Measurements from ENCODE around the gene ATG9B. TPM values are rescaled to one million over a fixed set of nuclear protein-coding genes. Genes with fewer than 3 reads are reported as not detected.

The ATG9B gene
- total and polyA plus RNA-seq, 2 donors from 2014 or later = 0.19 TPM

GRCh38 chr7:150999001-150999400 is 25.3 kb downstream of the ATG9B start:
- H3K36me3 ChIP-seq (ENCODE audit: control insufficient read depth in 2 of 3, insufficient read depth in 3 of 3, low read length in 3 of 3) = no peaks in the 10 kb centered on the region
- H3K9me3 ChIP-seq (ENCODE audit: control insufficient read depth in 2 of 3, insufficient read depth in 1 of 3, low read length in 3 of 3) = no peaks in the 10 kb centered on the region
- intact Hi-C loops (cut with DNase I) = no loop called here

GRCh38 chr7:150998341-150998740 is 26.0 kb downstream of the ATG9B start:
- Histone ChIP-seq H3K27ac (ENCODE audit: low read depth in 2 of 2, low read length in 2 of 2) (no peak overlapping the region), H3K36me3 (ENCODE audit: control insufficient read depth in 2 of 3, insufficient read depth in 3 of 3, low read length in 3 of 3) (no peaks in the 10 kb centered on the region), H3K27me3 (ENCODE audit: control insufficient read depth, insufficient read depth, low read length) (no peaks in the 10 kb centered on the region), H3K4me3 (ENCODE audit: low read length in 3 of 3) (no peak overlapping the region), H3K4me1 (ENCODE audit: control insufficient read depth in 2 of 3, insufficient read depth in 2 of 3, low read depth in 1 of 3, low read length in 3 of 3) (no peaks in the 10 kb centered on the region), H3K9ac (ENCODE audit: low read length in 3 of 3) (no peak overlapping the region), H3K9me3 (ENCODE audit: control insufficient read depth in 2 of 3, insufficient read depth in 1 of 3, low read length in 3 of 3) (no peaks in the 10 kb centered on the region)
- DNase-seq (peak in 1 of 5 donors; percentile 58), FAIRE-seq (no peak)
- TF ChIP-seq CTCF (IDR thresholded peaks at IDR 0.05; ENCODE audit: borderline replicate concordance, extremely low read depth, insufficient read depth) = no peak
- intact Hi-C loops (cut with DNase I) = no loop called here

More at GRCh38 chr7:150999001-150999400, 25.3 kb downstream of the ATG9B start:
- Histone ChIP-seq H3K4me1 (ENCODE audit: control insufficient read depth in 2 of 3, insufficient read depth in 2 of 3, low read depth in 1 of 3, low read length in 3 of 3) (no peaks in the 10 kb centered on the region), H3K4me3 (ENCODE audit: low read length in 3 of 3) (no peak overlapping the region), H3K27me3 (ENCODE audit: control insufficient read depth, insufficient read depth, low read length) (no peaks in the 10 kb centered on the region), H3K27ac (ENCODE audit: low read depth in 2 of 2, low read length in 2 of 2) (no peak overlapping the region), H3K9ac (ENCODE audit: low read length in 3 of 3) (no peak overlapping the region)
- DNase-seq (peak in 1 of 5 donors; percentile 63), FAIRE-seq (no peak)
- TF ChIP-seq CTCF (IDR thresholded peaks at IDR 0.05; ENCODE audit: borderline replicate concordance, extremely low read depth, insufficient read depth) = no peak

GRCh38 chr7:150997817-150998216 is 26.5 kb downstream of the ATG9B start:
- Histone ChIP-seq H3K4me3 (ENCODE audit: low read length in 3 of 3) (no peak overlapping the region), H3K4me1 (ENCODE audit: control insufficient read depth in 2 of 3, insufficient read depth in 2 of 3, low read depth in 1 of 3, low read length in 3 of 3) (no peaks in the 10 kb centered on the region), H3K9ac (ENCODE audit: low read length in 3 of 3) (no peak overlapping the region), H3K27ac (ENCODE audit: low read depth in 2 of 2, low read length in 2 of 2) (no peak overlapping the region), H3K9me3 (ENCODE audit: control insufficient read depth in 2 of 3, insufficient read depth in 1 of 3, low read length in 3 of 3) (no peaks in the 10 kb centered on the region), H3K27me3 (ENCODE audit: control insufficient read depth, insufficient read depth, low read length) (no peaks in the 10 kb centered on the region), H3K36me3 (ENCODE audit: control insufficient read depth in 2 of 3, insufficient read depth in 3 of 3, low read length in 3 of 3) (no peaks in the 10 kb centered on the region)
- no peak for TF ChIP-seq CTCF (IDR thresholded peaks at IDR 0.05; ENCODE audit: borderline replicate concordance, extremely low read depth, insufficient read depth)
- DNase-seq (peak in 1 of 5 donors; percentile 50), FAIRE-seq (no peak)
- intact Hi-C loops (cut with DNase I) = no loop called here

- Histone ChIP-seq H3K4me3 (ENCODE audit: low read length in 3 of 3) (no peak overlapping the region), H3K27ac (ENCODE audit: low read depth in 2 of 2, low read length in 2 of 2) (no peak overlapping the region)
These were observed 27.2 kb downstream of the ATG9B start for GRCh38 chr7:150997075-150997511.

More at GRCh38 chr7:150997075-150997511, 27.2 kb downstream of the ATG9B start:
- Histone ChIP-seq H3K9me3 (ENCODE audit: control insufficient read depth in 2 of 3, insufficient read depth in 1 of 3, low read length in 3 of 3) (no peaks in the 10 kb centered on the region), H3K9ac (ENCODE audit: low read length in 3 of 3) (no peak overlapping the region), H3K27me3 (ENCODE audit: control insufficient read depth, insufficient read depth, low read length) (no peaks in the 10 kb centered on the region), H3K4me1 (ENCODE audit: control insufficient read depth in 2 of 3, insufficient read depth in 2 of 3, low read depth in 1 of 3, low read length in 3 of 3) (no peaks in the 10 kb centered on the region), H3K36me3 (ENCODE audit: control insufficient read depth in 2 of 3, insufficient read depth in 3 of 3, low read length in 3 of 3) (no peaks in the 10 kb centered on the region)
- no peak for TF ChIP-seq CTCF (IDR thresholded peaks at IDR 0.05; ENCODE audit: borderline replicate concordance, extremely low read depth, insufficient read depth)
- FAIRE-seq (no peak), DNase-seq (peak in 1 of 5 donors; percentile 66)
- intact Hi-C loops (cut with DNase I) = no loop called here
